Transverse colon (tissue), 4 donors: ENCODE results near the gene GTPBP4. TPM values are rescaled to one million over a fixed set of nuclear protein-coding genes. Genes with fewer than 3 reads are reported as not detected.

ENCODE experiments used
- DNase-seq: peaks from one replicate; pipeline ENCODE4 v3.0.0-alpha.2; 2019
- H3K27ac ChIP-seq, 4 donors: fragments of 200-600 bp; sonication (generic); 2 replicates each; pipeline ENCODE4 v1.5.1; 2016 to 2018; ENCODE audit warnings: inconsistent platforms in 4 of 4
- H3K27me3 ChIP-seq: fragments of 200-600 bp; sonication (generic); 2 replicates; pipeline ENCODE4 v1.5.1; 2017; ENCODE audit warnings: inconsistent platforms
- H3K36me3 ChIP-seq, 4 donors: fragments of 200-600 bp; sonication (generic); 2 replicates each; pipeline ENCODE4 v1.5.1; 2017 to 2019; ENCODE audit warnings: inconsistent platforms in 4 of 4
- H3K4me1 ChIP-seq, 4 donors: fragments of 200-600 bp; sonication (generic); 2 replicates each; pipeline ENCODE4 v1.5.1; 2017 to 2020; ENCODE audit warnings: inconsistent platforms in 4 of 4
- H3K4me3 ChIP-seq, 4 donors: fragments of 200-600 bp; sonication (generic); 1 replicate in 1 of 4; 2 replicates in 3 of 4; pipeline versions ENCODE4 v1.5.1 to v1.6.1; 2017 to 2019; ENCODE audit warnings: inconsistent platforms in 4 of 4
- H3K9me3 ChIP-seq, 2 donors: fragments of 200-600 bp; sonication (generic); 2 replicates each; pipeline ENCODE4 v1.5.1; 2017 to 2019; ENCODE audit warnings: inconsistent platforms in 2 of 2
- EP300 ChIP-seq: sonication (generic); formaldehyde crosslinking; IDR thresholded peaks from one replicate; pipeline ENCODE4 v1.6.1; 2017; ENCODE audit warnings: antibody characterized with exemption, low read depth
- POLR2A ChIP-seq: fragments of 450-650 bp; IDR thresholded peaks from one replicate; pipeline ENCODE4 v1.6.1; 2016; ENCODE audit warnings: antibody characterized with exemption, mild to moderate bottlenecking, moderate library complexity
- POLR2AphosphoS5 ChIP-seq, 3 donors: sonication (generic); formaldehyde crosslinking; IDR thresholded peaks; one replicate each; pipeline ENCODE4 v1.6.1; 2016; ENCODE audit warnings: antibody characterized with exemption in 3 of 3
- WGBS, 2 donors: methylation state at CpG; one replicate each; pipeline ENCODE4 v1.1.5; 2018; ENCODE audit warnings: low coverage in 1 of 2; 5-methylcytosine and 5-hydroxymethylcytosine counted together
- in situ Hi-C, 4 donors: fragments of 200-750 bp; cut with MboI; loops; one replicate each; pipeline versions ENCODE4 v1.15.0 to v1.15.1; 2017; ENCODE audit warnings: low sequenced_read_pairs in 3 of 4, low pct_ligation_motif_present in 1 of 4, low pct_unique_long_range_greater_than_20kb in 1 of 4
- intact Hi-C: fragments of 100-400 bp; cut with DNase I; formaldehyde crosslinking; loops from one replicate; pipeline ENCODE4 v1.15.1; 2023; ENCODE audit warnings: low total_unique reads
- total RNA-seq, 4 donors: library from RNA; depleted of rRNA; stranded (reverse); fragments of >200 nt; gene quantifications; one replicate each; pipeline ENCODE4 v1.1.0, GENCODE V29; 2016
- TF ChIP-seq, protein P1 (sequence below), 5 experiments: fragments of 200-600 bp in 3 of 5; fragments of 450-650 bp in 2 of 5; sonication (generic) in 3 of 5; IDR thresholded peaks; 1 replicate in 2 of 5; 2 replicates in 3 of 5; pipeline ENCODE4 v1.5.1; 2016 to 2017; ENCODE audit warnings: antibody characterized with exemption in 5 of 5, inconsistent platforms in 3 of 5, mild to moderate bottlenecking in 2 of 5, moderate library complexity in 1 of 5

The GTPBP4 gene
- total RNA-seq, 4 donors from 2014 or later = 9.4 to 25.4 (median 17.1) TPM

GRCh38 chr10:1010703-1011102 is 22.5 kb downstream of the GTPBP4 start:
- peaks cover 0 to 83% (median 37%) of the 10 kb centered on the region in 4 donors for H3K36me3 ChIP-seq
- H3K27me3 ChIP-seq = no peaks in the 10 kb centered on the region
- H3K4me1 ChIP-seq = no peaks in the 10 kb centered on the region
- DNase-seq = no peak
- H3K27ac ChIP-seq = no peak overlapping the region
- in situ Hi-C loops (no loop called here), intact Hi-C loops (no loop called here)
- H3K9me3 ChIP-seq = no peaks in the 10 kb centered on the region
- H3K4me3 ChIP-seq = no peak overlapping the region
- TF ChIP-seq EP300 (no peak), POLR2AphosphoS5 (IDR thresholded peaks at IDR 0.05) (no peak), POLR2A (no peak)
- TF ChIP-seq, protein P1, sequence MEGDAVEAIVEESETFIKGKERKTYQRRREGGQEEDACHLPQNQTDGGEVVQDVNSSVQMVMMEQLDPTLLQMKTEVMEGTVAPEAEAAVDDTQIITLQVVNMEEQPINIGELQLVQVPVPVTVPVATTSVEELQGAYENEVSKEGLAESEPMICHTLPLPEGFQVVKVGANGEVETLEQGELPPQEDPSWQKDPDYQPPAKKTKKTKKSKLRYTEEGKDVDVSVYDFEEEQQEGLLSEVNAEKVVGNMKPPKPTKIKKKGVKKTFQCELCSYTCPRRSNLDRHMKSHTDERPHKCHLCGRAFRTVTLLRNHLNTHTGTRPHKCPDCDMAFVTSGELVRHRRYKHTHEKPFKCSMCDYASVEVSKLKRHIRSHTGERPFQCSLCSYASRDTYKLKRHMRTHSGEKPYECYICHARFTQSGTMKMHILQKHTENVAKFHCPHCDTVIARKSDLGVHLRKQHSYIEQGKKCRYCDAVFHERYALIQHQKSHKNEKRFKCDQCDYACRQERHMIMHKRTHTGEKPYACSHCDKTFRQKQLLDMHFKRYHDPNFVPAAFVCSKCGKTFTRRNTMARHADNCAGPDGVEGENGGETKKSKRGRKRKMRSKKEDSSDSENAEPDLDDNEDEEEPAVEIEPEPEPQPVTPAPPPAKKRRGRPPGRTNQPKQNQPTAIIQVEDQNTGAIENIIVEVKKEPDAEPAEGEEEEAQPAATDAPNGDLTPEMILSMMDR (IDR thresholded peaks at IDR 0.05) = no peak
- WGBS, 2 donors = 94 to 100% methylated on average over 1 to 7 of the region's 7 CpGs

- no peak for TF ChIP-seq EP300
- no peak for TF ChIP-seq POLR2A
- TF ChIP-seq, protein P1 (IDR thresholded peaks at IDR 0.05) = no peak
- TF ChIP-seq POLR2AphosphoS5 (IDR thresholded peaks at IDR 0.05) = no peak
- H3K4me1 ChIP-seq = no peaks in the 10 kb centered on the region
Measured at GRCh38 chr10:1011696-1012095, 23.5 kb downstream of the GTPBP4 start.

GRCh38 chr10:1015688-1016087 is 27.5 kb downstream of the GTPBP4 start:
- H3K27ac ChIP-seq = no peak overlapping the region
- no peak for DNase-seq
- H3K27me3 ChIP-seq = no peaks in the 10 kb centered on the region
- no peaks in the 10 kb centered on the region for H3K4me1 ChIP-seq
- H3K36me3 ChIP-seq = peaks cover 0 to 78% (median 31%) of the 10 kb centered on the region in 4 donors
- H3K9me3 ChIP-seq = no peaks in the 10 kb centered on the region
- WGBS, 2 donors = 95% methylated on average over 11 of the region's 11 CpGs; no CpG with 5 or more reads in 1 of the 2 donors
- TF ChIP-seq, protein P1 (IDR thresholded peaks at IDR 0.05) = no peak
- TF ChIP-seq POLR2AphosphoS5 (IDR thresholded peaks at IDR 0.05) = no peak
- in situ Hi-C loops = no loop called here
- H3K4me3 ChIP-seq = no peak overlapping the region
- intact Hi-C loops = no loop called here

More at GRCh38 chr10:1011696-1012095, 23.5 kb downstream of the GTPBP4 start:
- Histone ChIP-seq H3K27me3 (no peaks in the 10 kb centered on the region), H3K36me3 (peaks cover 0 to 81% (median 40%) of the 10 kb centered on the region in 4 donors), H3K9me3 (no peaks in the 10 kb centered on the region), H3K27ac (no peak overlapping the region), H3K4me3 (no peak overlapping the region)
- WGBS, 2 donors = 94 to 100% methylated on average over 5 to 16 of the region's 16 CpGs
- in situ Hi-C loops (no loop called here), intact Hi-C loops (no loop called here)
- no peak for DNase-seq

- in situ Hi-C loops (no loop called here), intact Hi-C loops (no loop called here)
- 93 to 94% methylated on average over 6 to 10 of the region's 10 CpGs for WGBS, 2 donors
- H3K36me3 ChIP-seq = peaks cover 0 to 43% (median 15%) of the 10 kb centered on the region in 4 donors
- DNase-seq = no peak
- no peaks in the 10 kb centered on the region for H3K27me3 ChIP-seq
- H3K4me1 ChIP-seq = no peaks in the 10 kb centered on the region
- TF ChIP-seq POLR2A (no peak), POLR2AphosphoS5 (IDR thresholded peaks at IDR 0.05) (no peak), EP300 (no peak)
- TF ChIP-seq, protein P1 (IDR thresholded peaks at IDR 0.05) = no peak
- no peak overlapping the region for H3K4me3 ChIP-seq
- H3K9me3 ChIP-seq = no peaks in the 10 kb centered on the region
- no peak overlapping the region for H3K27ac ChIP-seq
Measured at GRCh38 chr10:1019362-1019761, 31.1 kb downstream of the GTPBP4 start.
